Breast epithelium (tissue), 3 donors: ENCODE results near the gene COL4A4.

Experiments
- CTCF ChIP-seq, 3 donors: fragments of 450-650 bp; IDR thresholded peaks; one replicate each; pipeline ENCODE4 v1.5.1; 2016 to 2017; ENCODE audit warnings: antibody characterized with exemption in 3 of 3, mild to moderate bottlenecking in 3 of 3, moderate library complexity in 3 of 3
- POLR2A ChIP-seq: fragments of 450-650 bp; IDR thresholded peaks from one replicate; pipeline ENCODE4 v1.6.1; 2016; ENCODE audit warnings: antibody characterized with exemption, mild to moderate bottlenecking, moderate library complexity
- POLR2AphosphoS5 ChIP-seq, 3 donors: sonication (generic); formaldehyde crosslinking; IDR thresholded peaks; one replicate each; pipeline ENCODE4 v1.6.1; 2017; ENCODE audit warnings: antibody characterized with exemption in 3 of 3

- TF ChIP-seq CTCF (IDR thresholded peaks at IDR 0.05) = no peak
- TF ChIP-seq POLR2AphosphoS5 (IDR thresholded peaks at IDR 0.05) = no peak
- TF ChIP-seq POLR2A = no peak
These were observed 150.1 kb downstream of the COL4A4 start for GRCh38 chr2:227013881-227014280.
